Kidney tubule cell (primary cell): ENCODE results near the gene NAALADL2.

Experiments
- DNase-seq: peaks from one replicate; pipeline ENCODE4 v3.0.0-alpha.2; 2018; ENCODE audit warnings: low spot score

Gene NAALADL2

GRCh38 chr3:174960898-174961297 is 101.8 kb downstream of the NAALADL2 start:
- DNase-seq, result no peak

- peak; percentile 8 for DNase-seq
These were observed 114.3 kb downstream of the NAALADL2 start for GRCh38 chr3:174973465-174973864.

- DNase-seq, result no peak
These were observed 127.6 kb downstream of the NAALADL2 start for GRCh38 chr3:174986685-174987084.

- no peak for DNase-seq
These were observed 142.0 kb downstream of the NAALADL2 start for GRCh38 chr3:175001091-175001490.

GRCh38 chr3:175002732-175003143 is 143.6 kb downstream of the NAALADL2 start:
- no peak for DNase-seq

- no peak for DNase-seq
These were observed 144.5 kb downstream of the NAALADL2 start for GRCh38 chr3:175003590-175003989.

- no peak for DNase-seq
These were observed 146.1 kb downstream of the NAALADL2 start for GRCh38 chr3:175005193-175005592.

- DNase-seq, result no peak
These were observed 146.7 kb downstream of the NAALADL2 start for GRCh38 chr3:175005881-175006280.

GRCh38 chr3:175007306-175007705 is 148.2 kb downstream of the NAALADL2 start:
- DNase-seq, result no peak

GRCh38 chr3:175009295-175009694 is 150.2 kb downstream of the NAALADL2 start:
- DNase-seq, result no peak

- DNase-seq, result no peak
These were observed 156.0 kb downstream of the NAALADL2 start for GRCh38 chr3:175015056-175015635.

GRCh38 chr3:175018946-175019727 is 160.0 kb downstream of the NAALADL2 start:
- no peak for DNase-seq

- peak; percentile 3 for DNase-seq
These were observed 161.0 kb downstream of the NAALADL2 start for GRCh38 chr3:175020101-175020500.

GRCh38 chr3:175029828-175030227 is 170.7 kb downstream of the NAALADL2 start:
- no peak for DNase-seq

- no peak for DNase-seq
These were observed 180.7 kb downstream of the NAALADL2 start for GRCh38 chr3:175039875-175040274.

- no peak for DNase-seq
These were observed 182.2 kb downstream of the NAALADL2 start for GRCh38 chr3:175041369-175041768.

GRCh38 chr3:175046601-175047000 is 187.5 kb downstream of the NAALADL2 start:
- DNase-seq, result no peak

GRCh38 chr3:175047786-175048185 is 188.7 kb downstream of the NAALADL2 start:
- DNase-seq, result no peak

- no peak for DNase-seq
These were observed 198.3 kb downstream of the NAALADL2 start for GRCh38 chr3:175057401-175057800.

GRCh38 chr3:175059788-175060187 is 200.7 kb downstream of the NAALADL2 start:
- DNase-seq, result no peak

- no peak for DNase-seq
These were observed 206.4 kb downstream of the NAALADL2 start for GRCh38 chr3:175065497-175065896.

GRCh38 chr3:175066617-175067415 is 207.7 kb downstream of the NAALADL2 start:
- DNase-seq, result no peak

- DNase-seq, result no peak
These were observed 209.5 kb downstream of the NAALADL2 start for GRCh38 chr3:175068587-175068986.
